COR-L47 (cell line): Measurements from ENCODE around the gene ASB2.

Experiments used
- DNase-seq: peaks from one replicate; lab custom pipeline; 2025; lab: John Stamatoyannopoulos, UW

Gene ASB2

DNA sequence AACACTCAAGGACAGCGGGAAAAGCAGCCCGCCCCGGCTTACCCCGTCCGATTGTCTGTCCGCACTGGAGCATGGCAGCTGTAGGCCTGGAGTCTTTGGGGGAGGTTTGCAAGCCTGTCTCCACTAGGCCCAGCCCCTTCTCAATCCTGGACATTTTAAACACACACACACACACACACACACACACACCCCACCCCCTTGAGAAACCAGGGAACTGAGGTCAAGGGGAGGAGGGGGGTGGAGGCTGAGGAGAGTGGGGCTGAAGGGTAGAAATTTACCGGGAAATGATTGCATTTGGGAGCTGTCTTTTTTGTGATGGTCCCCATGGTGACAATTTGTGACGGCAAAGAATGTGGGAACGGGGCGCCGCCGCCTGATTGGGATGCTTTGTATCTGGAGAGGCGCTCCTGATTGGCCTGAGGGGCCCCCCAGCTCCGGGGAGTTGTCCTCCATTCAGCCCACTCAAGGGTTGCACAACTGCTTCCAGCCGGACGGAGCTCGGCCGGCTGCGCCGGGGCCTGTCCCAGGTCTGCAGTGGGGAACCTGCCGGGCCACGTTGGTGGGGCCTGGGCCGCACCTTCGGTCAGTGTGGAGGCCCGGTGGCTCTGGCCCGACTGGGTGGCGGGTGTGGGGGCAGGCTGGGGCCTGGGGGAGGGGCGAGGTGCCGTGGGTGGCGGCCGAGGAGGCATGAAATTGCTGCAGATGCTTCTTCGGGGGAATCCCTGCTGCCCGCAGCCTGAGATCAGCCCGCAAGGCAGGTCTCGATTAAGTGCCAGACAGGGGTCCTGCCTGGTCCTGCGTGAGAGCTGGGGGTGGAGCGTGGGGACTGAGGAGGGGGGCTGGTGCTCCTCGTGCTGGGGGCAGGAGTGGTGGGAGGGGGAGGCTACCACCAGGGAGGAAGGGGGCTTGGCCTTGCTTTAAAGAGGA lies 49.2 kb downstream of the ASB2 start, which contains the start of gene FAM181A:
TSS of gene FAM181A (plus strand) at position 472 of the 927 bp plus-strand sequence. CDS start 942 bp downstream, outside the sequence.
- DNase-seq = no peak

DNA sequence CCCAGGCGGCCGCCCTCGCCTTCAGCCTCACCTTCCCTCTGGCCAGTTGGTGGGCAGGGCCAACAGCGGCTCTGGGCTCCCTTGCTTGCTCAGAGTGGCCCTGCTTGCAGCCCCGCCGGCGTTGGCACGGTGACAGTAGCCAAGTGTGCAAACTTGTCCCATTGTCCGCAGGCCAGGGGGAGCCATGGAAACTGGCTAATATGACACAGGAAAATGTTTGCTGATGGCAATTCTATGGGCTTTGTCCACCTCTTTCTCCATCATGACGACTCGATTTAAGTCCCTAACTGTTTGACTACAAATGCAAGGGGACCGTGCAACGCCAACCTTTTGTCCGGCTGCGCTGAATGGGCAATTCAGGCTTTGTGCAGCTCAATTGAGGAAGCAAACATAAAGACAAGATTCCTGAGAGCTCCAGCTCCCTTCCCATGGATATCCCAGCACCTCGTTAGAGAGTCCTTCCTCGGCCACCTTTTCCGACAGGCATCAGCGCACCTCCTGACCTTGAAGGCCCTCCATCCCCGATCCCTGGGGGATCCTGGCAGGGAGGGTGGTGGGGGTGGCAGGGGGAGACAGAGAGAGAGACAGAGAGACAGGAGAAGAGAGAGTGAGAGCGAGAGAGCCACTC lies 50.0 kb downstream of the ASB2 start:
- DNase-seq = peak; percentile 95

DNA sequence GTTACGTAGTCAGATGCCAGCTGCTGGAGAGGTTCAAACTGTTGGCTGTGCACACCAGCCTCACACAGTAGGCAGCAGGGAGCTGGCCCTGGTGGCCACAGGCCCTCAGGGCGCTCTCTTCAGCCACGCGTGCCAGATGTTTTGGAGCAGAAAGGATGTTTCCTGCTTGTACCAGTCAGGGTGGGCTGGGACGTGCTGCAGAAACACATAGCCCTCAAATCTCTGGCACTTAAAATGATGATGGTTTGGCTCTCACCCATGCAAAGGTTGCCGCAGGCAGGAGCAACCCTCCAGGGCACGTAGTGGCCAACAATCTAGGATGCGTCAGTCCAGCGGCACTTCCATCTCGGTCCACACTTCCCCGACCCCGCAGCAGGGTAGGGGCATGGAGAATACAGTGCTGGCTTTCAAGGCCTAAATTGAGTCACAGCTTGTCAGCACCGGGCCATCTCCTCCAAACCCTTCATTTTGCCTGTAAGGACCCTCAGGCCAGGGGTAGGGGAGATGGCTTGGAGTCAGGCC lies 50.9 kb downstream of the ASB2 start:
- DNase-seq = no peak

GRCh38 chr14:93924592-93925355 lies 51.6 kb downstream of the ASB2 start:
- DNase-seq = no peak

- DNase-seq = no peak
Observed at GRCh38 chr14:93923626-93924025, 52.7 kb downstream of the ASB2 start.

DNA sequence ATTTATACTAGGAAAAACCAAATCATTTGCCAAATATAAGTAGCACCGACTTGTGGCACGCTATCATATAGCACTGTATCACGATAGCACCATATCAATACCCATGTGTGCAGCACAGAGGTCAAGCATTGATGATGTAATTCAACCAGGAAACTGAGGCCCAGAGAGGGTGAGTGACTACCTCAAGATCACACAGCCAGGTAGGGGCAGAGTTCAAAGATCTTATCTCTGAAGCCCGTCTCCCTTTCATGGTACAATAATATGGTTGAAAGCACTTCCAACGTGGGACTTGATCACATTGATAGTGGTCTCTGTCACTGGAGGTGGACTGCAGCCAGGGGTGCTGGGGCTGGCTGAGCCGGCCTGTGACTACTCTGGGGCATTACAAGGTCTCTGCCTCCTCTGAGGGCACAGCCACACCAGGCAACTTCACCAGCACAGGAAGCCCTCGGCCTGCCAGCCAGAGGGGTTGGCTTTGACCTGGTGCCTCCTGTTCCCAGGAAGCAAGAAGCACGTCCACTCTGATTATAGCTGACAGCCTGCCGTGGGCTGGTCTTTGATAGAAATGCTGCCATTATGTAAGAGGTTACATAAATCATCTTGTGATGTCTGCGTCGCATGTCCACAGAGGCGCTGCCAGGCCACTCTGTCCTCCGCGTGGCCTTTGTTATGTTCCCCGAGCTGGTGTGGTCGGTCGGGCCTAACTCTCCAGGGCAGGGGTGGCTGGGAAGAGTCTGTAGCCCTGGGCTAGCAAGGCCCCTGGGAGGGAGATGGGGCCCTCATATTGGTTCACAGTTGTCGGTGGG lies 55.2 kb downstream of the ASB2 start:
- no peak for DNase-seq

- DNase-seq = no peak
Observed at GRCh38 chr14:93917141-93917540, 59.2 kb downstream of the ASB2 start.

DNA sequence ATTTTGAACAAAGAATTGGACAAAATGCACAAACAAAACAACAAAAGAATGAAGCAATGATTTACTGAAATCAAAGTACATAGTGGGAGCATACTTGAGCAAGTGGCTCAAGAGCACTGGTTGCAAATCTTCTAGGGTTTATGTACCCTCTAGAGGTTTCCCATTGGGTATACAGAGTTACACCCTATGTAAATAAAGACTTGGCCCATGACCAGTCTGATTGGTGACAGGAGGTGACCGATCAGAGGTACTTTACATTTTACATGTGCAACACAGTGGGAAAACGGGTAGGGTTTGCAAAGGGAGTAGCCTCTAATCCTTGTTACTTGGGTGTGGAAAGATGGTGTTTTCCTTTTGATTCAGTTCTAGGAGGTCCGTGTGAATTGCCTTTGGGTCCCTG lies 59.9 kb downstream of the ASB2 start:
- no peak for DNase-seq

DNA sequence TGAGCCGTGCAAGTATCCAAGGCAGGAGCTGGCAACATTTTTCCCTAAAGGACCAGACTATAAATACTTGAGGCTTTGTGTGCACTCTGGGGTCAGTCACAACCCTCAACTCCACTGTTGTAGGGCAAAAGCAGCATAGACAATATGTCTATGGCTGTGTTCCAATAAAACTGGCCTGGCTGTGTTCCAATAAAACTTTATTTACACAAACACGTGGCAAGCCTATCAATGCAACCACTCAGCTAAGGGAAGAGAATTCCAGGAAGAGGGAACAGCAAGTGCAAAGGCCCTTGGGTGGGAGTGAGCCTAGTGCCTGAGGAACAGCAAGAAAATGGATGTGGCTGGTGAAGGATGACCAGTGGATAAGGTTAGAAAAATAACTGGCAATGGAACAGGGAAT lies 60.6 kb downstream of the ASB2 start:
- no peak for DNase-seq

DNA sequence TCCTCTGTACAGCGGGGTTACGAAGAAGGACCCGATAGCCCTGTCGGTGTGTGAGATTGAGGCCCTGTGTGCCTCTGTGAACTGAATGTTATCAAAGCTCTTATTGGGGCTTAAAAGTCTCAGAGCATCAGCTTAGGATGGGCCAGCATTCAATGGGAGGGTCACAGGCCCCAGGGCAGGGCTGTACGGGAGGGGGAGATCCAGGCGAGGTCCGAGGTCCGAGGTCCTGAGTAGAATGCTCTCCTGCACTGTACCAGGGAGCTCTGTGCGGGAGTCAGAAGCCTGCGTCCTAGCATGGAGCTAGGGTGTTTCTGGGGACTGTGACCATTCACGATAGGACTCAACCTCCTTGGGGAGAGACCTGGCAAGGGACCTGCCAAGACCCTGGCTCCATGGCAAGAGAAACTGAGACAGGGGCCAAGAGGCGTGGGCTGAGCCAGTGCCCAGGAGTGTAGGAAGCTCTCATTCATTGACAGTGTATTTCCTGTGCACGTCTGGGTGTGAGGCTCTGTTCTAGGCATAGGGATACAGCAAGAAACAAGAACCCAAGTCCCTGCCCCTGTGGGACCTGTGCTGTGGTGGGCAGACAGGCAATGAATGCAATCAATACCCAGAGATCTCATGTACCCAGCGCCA lies 61.2 kb downstream of the ASB2 start:
- no peak for DNase-seq

- DNase-seq = no peak
Observed at GRCh38 chr14:93914278-93914677, 62.1 kb downstream of the ASB2 start.

- no peak for DNase-seq
Observed at GRCh38 chr14:93912782-93913181, 63.6 kb downstream of the ASB2 start.

- DNase-seq = no peak
Observed at GRCh38 chr14:93911975-93912615, 64.3 kb downstream of the ASB2 start.

- no peak for DNase-seq
Observed at GRCh38 chr14:93909429-93910128, 66.8 kb downstream of the ASB2 start.

DNA sequence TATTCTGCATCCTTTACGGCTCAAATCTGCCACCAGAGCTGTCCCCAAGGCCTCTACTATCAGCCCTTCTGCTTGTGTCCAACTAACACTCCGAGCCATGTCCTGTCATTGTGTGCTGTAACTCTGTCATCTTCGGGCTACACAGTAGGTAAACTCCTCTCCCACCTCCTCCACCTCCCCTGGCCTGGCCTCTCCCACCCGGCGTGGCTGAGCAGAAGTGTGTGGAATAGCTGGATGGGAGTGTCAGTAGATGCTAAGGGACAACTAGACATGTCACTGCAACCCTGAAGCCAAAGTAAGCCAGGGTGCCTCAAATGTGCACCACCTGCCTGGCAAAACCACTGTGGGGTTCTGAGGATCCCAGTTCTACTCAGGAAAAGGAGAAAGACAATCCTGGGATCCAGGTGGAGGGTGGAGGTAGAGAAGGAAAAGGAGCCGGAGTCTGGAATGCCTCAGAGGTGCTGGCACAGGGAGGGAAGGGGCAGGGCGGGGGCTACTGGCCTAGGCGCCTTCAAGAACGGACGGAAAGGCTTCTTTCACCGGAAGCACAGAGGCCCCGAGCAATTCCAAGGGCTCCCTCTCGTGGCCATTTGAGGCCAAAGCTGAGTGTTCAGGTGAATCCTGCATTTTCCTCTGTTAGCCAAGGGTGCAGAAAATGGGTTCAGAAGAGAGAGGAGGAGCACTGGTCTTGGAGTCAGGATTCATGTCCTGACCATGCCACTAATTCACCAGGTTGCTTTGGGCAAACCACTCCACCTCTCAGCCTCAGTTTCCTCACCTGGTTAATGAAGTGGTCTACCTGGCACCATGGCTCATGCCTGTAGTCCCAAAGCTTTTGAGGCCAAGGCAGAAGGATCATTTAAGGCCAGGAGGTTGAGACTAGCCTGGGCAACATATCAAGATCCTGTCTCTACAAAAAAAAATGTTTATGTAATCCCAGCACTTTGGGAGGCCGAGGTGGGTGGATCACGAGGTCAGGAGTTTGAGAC lies 69.7 kb downstream of the ASB2 start:
- peak; percentile 84 for DNase-seq

DNA sequence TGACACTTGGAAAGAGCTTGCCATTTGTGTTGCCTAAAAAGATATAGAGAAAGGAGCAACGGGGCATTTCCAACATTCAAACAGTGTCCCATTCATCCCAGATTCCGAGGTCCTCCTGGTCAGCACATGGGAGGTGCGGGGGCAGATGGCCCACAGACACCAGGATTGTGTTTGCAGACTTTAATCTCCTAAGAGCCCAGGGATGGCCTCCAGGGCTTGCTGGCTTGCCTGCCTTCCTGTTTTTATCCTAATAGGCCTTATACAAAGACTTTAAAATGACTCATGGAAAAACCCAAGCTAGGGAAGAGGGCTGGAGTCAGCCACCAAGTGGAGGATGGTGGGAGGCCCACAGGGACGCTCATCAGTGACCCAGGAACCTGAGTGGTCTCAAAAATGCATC lies 70.7 kb downstream of the ASB2 start:
- no peak for DNase-seq

GRCh38 chr14:93903342-93904184 lies 72.8 kb downstream of the ASB2 start:
- DNase-seq = peak; percentile 25
